Spinal cord (tissue), 10 donors: Measurements from ENCODE around the gene PCDH17. TPM values are rescaled to one million over a fixed set of nuclear protein-coding genes. Genes with fewer than 3 reads are reported as not detected.

Source experiments
- DNase-seq, 6 donors: peaks; one replicate each; pipeline versions ENCODE4 v3.0.0 to v3.0.0-alpha.2; 2013 to 2015; ENCODE audit warnings: low spot score in 6 of 6, low read depth in 4 of 6
- H3K27ac ChIP-seq: one replicate; pipeline ENCODE4 v1.5.1; 2013; ENCODE audit warnings: low read depth, low read length, control low read depth
- H3K27me3 ChIP-seq: one replicate; pipeline ENCODE4 v1.6.1; 2013; ENCODE audit warnings: low read length; ENCODE audit not compliant: control insufficient read depth, insufficient read depth
- H3K36me3 ChIP-seq: one replicate; pipeline ENCODE4 v1.6.1; 2013; ENCODE audit warnings: low read length; ENCODE audit not compliant: control insufficient read depth, insufficient read depth
- H3K4me1 ChIP-seq: one replicate; pipeline ENCODE4 v1.6.1; 2013; ENCODE audit warnings: low read length; ENCODE audit not compliant: control insufficient read depth, insufficient read depth
- H3K4me3 ChIP-seq: one replicate; pipeline ENCODE4 v1.5.1; 2013; ENCODE audit warnings: low read depth, low read length, control low read depth
- H3K9me3 ChIP-seq: one replicate; pipeline ENCODE4 v1.6.1; 2013; ENCODE audit warnings: low read length; ENCODE audit not compliant: control insufficient read depth, insufficient read depth
- WGBS: methylation state at CpG from one replicate; pipeline ENCODE4 v1.1.5; 2013; ENCODE audit warnings: missing lambda C conversion rate; ENCODE audit not compliant: insufficient coverage; 5-methylcytosine and 5-hydroxymethylcytosine counted together
- long read RNA-seq, 4 donors: transcript quantifications; one replicate each; lab custom pipeline, GENCODE V29; 2026
- polyA plus RNA-seq, 2 donors: library from polyadenylated mRNA; unstranded; fragments of 120-200 nt; gene quantifications; one replicate each; pipeline ENCODE4 v1.2.1, GENCODE V29; 2013; ENCODE audit not compliant: insufficient read length in 2 of 2
- total RNA-seq, 2 donors: library from RNA; depleted of rRNA in 1 of 2; stranded (reverse); fragments of 120-200 nt in 1 of 2; fragments of >200 nt in 1 of 2; gene quantifications; one replicate each; pipeline versions ENCODE4 v1.2.3 to v1.2.4, GENCODE V29; 2013 to 2014
- donor health status: healthy.

Gene PCDH17, protein sequence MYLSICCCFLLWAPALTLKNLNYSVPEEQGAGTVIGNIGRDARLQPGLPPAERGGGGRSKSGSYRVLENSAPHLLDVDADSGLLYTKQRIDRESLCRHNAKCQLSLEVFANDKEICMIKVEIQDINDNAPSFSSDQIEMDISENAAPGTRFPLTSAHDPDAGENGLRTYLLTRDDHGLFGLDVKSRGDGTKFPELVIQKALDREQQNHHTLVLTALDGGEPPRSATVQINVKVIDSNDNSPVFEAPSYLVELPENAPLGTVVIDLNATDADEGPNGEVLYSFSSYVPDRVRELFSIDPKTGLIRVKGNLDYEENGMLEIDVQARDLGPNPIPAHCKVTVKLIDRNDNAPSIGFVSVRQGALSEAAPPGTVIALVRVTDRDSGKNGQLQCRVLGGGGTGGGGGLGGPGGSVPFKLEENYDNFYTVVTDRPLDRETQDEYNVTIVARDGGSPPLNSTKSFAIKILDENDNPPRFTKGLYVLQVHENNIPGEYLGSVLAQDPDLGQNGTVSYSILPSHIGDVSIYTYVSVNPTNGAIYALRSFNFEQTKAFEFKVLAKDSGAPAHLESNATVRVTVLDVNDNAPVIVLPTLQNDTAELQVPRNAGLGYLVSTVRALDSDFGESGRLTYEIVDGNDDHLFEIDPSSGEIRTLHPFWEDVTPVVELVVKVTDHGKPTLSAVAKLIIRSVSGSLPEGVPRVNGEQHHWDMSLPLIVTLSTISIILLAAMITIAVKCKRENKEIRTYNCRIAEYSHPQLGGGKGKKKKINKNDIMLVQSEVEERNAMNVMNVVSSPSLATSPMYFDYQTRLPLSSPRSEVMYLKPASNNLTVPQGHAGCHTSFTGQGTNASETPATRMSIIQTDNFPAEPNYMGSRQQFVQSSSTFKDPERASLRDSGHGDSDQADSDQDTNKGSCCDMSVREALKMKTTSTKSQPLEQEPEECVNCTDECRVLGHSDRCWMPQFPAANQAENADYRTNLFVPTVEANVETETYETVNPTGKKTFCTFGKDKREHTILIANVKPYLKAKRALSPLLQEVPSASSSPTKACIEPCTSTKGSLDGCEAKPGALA (N-terminal part only)
- total RNA-seq: 10 to 100 TPM; 29.8 to 82.6 TPM
- 10 to 100 TPM; 50.1 to 79.3 TPM for polyA plus RNA-seq
- long read RNA-seq, donor 1, full-length matches to known transcripts: 10 of 10 reads
- long read RNA-seq, donor 1, partial matches to known transcripts: 0 of 10 reads
- long read RNA-seq, donor 1, other reads (novel, unspliced or antisense): 0 of 10 reads
- long read RNA-seq, donor 2, full-length matches to known transcripts: 7 of 26 reads
- long read RNA-seq, donor 2, partial matches to known transcripts: 19 of 26 reads
- long read RNA-seq, donor 2, other reads (novel, unspliced or antisense): 0 of 26 reads
- long read RNA-seq, donor 3, full-length matches to known transcripts: 6 of 24 reads
- long read RNA-seq, donor 3, partial matches to known transcripts: 18 of 24 reads
- long read RNA-seq, donor 3, other reads (novel, unspliced or antisense): 0 of 24 reads
- long read RNA-seq, donor 4, partial matches to known transcripts: 0 of 1 reads
- long read RNA-seq, donor 4, other reads (novel, unspliced or antisense): 0 of 1 reads

DNA sequence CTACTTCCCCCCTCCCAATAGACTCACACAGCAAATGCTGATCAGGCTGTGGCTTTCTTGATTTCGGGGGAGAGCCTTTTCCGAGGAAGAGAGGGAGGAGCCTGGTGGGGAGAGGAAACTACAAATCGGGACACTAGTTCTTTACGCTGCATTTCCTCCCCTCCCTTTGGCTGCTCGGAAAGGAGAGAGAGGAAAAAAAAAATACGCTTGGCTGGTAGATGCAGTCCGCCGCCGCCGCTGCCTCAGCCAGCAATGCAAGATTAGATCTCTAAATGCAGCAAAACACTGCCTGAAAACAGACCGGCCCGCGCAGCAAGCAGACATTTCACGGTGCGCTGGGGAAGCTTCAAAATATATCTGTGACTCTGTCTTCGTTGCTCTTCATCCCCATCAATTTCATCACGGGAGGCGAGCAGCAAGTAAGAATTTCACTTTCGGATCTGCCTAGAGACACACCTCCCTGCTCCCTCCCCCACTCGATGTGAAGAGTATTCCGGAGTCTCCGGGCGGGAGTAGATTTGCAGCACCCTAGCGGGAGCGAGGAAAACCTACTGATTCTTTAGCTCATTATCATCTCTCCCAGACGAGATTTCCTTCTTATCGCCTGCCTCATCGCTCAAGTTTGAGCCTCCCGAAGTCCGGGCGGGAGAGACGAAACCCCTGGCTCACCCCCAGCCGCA lies at the start of gene PCDH17:
TSS of gene PCDH17 (plus strand) at position 149 of the 680 bp plus-strand sequence. CDS start 803 bp downstream, outside the sequence.
- DNase-seq: peak in 3 of 6 donors; percentile 71 to 90 (median 89)
- Histone ChIP-seq H3K27ac (peak within 1 kb of the TSS; percentile 90), H3K36me3 (peaks cover 11% of the 10 kb centered on the region), H3K27me3 (peaks cover 8% of the 10 kb centered on the region), H3K4me3 (peak within 1 kb of the TSS; percentile 64), H3K9me3 (no peaks in the 10 kb centered on the region), H3K4me1 (peaks cover 25% of the 10 kb centered on the region)
- 0% methylated on average over 28 of the region's 33 CpGs for WGBS

DNA sequence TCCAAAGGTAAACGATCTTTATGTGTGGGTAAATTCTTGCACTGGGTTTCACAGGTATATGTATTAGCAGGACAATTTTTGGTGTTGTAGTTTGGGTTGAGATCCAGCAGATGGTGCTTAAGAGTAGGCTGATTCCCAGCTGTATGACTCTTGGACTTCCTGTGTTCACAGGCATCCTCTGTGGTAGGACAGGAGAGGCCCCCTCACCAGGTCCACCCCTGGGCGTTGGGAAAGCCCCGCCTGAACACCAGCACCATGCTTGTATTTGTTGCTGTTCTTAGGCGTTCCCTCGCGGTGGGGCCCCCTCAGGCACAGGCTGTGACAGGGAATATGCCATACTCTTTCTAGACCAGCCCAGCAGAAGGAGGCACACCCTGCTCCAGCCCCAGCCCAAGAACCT lies 49.5 kb upstream of the PCDH17 start:
- Histone ChIP-seq H3K4me3 (no peak overlapping the region), H3K27ac (no peak overlapping the region), H3K27me3 (no peaks in the 10 kb centered on the region), H3K9me3 (no peaks in the 10 kb centered on the region), H3K4me1 (no peaks in the 10 kb centered on the region), H3K36me3 (no peaks in the 10 kb centered on the region)
- 82% methylated on average over 5 of the region's 6 CpGs for WGBS
- DNase-seq: no peak

DNA sequence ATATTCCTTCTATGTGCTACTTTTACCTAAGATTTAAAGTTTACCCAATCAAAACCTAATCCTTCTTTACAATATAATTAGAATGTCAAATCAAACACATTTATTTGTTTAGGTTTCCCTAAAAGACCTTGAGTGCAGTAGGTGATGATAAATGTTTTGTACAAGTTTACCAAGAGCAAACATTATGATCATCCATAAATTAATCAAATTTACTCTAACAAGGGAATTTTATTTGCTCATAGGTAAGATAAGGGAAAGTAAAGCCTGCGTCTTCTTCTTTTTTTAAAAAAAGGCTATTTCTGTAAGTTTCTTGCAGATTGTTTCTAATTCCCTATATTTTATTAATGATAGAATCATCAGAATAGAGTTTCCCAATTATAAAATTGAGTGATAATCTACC lies 48.0 kb upstream of the PCDH17 start:
- no peak overlapping the region for H3K4me3 ChIP-seq
- no peaks in the 10 kb centered on the region for H3K9me3 ChIP-seq
- no peak overlapping the region for H3K27ac ChIP-seq
- no peaks in the 10 kb centered on the region for H3K27me3 ChIP-seq
- no peak for DNase-seq
- H3K36me3 ChIP-seq: no peaks in the 10 kb centered on the region
- no CpG with 5 or more reads among the region's 1 CpG for WGBS
- no peaks in the 10 kb centered on the region for H3K4me1 ChIP-seq

DNA sequence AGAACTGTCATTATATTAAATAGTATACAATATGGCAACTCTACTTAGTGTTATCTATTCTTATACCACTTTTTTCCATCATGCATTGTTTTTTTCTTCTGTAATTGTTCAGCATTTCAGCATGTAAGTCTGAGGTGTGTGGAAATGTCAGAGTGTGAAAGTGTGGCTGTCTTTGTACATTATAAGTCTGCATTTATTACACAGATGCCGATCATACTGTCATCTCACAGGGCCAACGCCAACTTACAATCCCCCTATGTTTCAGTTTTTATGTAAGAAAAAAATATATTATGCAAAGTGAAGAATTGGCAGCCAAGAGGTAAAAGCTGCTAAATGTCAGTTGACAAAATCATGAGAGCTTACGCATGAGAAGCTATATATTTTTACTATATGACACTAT lies 42.9 kb upstream of the PCDH17 start:
- no peaks in the 10 kb centered on the region for H3K36me3 ChIP-seq
- no peak overlapping the region for H3K4me3 ChIP-seq
- no peaks in the 10 kb centered on the region for H3K9me3 ChIP-seq
- H3K27ac ChIP-seq: no peak overlapping the region
- WGBS: no CpG with 5 or more reads among the region's 3 CpGs
- H3K27me3 ChIP-seq: no peaks in the 10 kb centered on the region
- no peaks in the 10 kb centered on the region for H3K4me1 ChIP-seq
- DNase-seq: peak in 1 of 6 donors; percentile 2

DNA sequence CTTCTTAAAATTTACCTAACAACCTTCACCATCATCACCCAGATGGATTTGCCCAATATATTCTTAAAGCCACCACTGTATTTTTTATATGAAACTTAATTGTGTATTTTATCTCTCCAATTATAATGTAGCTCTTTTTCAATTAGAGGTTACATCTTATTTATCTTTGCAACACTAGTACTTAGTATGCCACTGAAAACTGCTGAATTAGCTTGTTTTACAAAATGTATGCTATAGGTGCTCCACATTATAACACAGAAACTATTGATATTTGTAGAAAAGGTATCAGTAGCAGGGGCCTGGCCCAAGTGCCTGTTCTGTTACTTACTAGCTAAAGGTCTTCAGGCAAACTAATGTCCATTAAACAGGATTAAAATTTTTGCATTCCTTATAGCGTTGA lies 35.8 kb upstream of the PCDH17 start:
- WGBS: no CpG with 5 or more reads among the region's 1 CpG

DNA sequence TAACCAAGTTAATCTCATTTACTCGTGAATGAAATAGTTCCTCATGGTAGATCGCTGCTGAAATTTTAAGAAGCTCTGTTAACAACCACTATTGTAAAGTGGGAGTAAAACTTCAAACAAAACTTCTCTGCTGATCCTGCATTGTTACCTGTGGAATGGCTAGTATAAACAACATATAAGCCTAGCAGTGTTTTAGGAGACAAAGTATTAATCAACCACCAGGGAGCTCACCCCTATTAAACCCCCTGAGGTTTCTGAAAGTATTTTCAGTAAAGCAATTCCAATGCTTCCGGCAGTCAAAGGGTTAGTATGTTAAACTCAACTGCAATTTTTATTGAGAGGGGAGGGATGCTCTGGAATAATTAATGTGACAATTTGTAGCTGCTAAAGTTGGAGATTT lies 30.0 kb upstream of the PCDH17 start:
- H3K4me1 ChIP-seq: no peaks in the 10 kb centered on the region
- no peaks in the 10 kb centered on the region for H3K36me3 ChIP-seq
- no peak for DNase-seq
- H3K9me3 ChIP-seq: no peaks in the 10 kb centered on the region
- H3K4me3 ChIP-seq: no peak overlapping the region
- no CpG with 5 or more reads among the region's 3 CpGs for WGBS
- H3K27me3 ChIP-seq: no peaks in the 10 kb centered on the region
- no peak overlapping the region for H3K27ac ChIP-seq

More for the DNA sequence above, 35.8 kb upstream of the PCDH17 start:
- DNase-seq: no peak
- Histone ChIP-seq H3K4me3 (no peak overlapping the region), H3K9me3 (no peaks in the 10 kb centered on the region), H3K4me1 (no peaks in the 10 kb centered on the region), H3K27me3 (no peaks in the 10 kb centered on the region), H3K27ac (no peak overlapping the region), H3K36me3 (no peaks in the 10 kb centered on the region)

DNA sequence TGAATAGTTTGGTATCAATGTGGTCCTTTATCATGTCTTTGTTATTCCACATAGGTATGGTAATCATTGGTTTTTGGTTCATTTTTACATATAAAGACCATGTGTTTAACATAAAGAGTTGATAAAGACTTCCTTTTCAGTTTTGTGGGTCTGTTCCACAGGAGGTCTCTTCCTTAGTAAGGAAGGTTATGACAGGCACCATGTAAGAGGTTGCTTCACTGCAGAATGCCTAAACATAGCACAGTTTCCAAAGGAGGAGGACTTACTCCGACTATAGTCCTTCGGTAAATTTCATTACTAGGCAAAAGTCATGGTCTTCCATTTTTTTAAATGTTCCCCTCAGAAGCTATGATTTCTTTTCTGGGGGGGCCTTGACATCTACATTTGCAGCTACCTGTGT lies 27.1 kb upstream of the PCDH17 start:
- Histone ChIP-seq H3K27ac (no peak overlapping the region), H3K36me3 (no peaks in the 10 kb centered on the region), H3K4me1 (no peaks in the 10 kb centered on the region), H3K27me3 (no peaks in the 10 kb centered on the region), H3K9me3 (no peaks in the 10 kb centered on the region), H3K4me3 (no peak overlapping the region)
- DNase-seq: no peak
- 25% methylated on average over 2 of the region's 2 CpGs for WGBS

DNA sequence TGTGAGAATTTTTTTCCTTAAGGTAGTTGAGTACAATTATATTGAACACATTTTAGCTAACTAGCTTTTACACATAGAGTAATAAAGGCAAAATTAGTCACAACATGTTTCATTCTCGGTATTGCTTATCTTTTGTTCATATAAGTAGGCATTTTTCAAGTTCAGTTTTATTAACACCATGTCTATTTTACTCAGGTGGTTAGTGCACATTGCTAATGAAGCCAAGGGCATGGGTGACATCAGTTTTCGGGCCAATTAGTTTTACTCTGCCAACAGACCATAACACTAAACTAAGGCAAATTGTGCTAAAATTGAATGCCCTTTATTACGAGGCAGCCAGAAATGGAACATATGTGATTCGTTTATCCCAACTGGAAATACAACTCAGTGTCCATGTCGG lies 19.6 kb upstream of the PCDH17 start:
- no peaks in the 10 kb centered on the region for H3K9me3 ChIP-seq
- no peak overlapping the region for H3K27ac ChIP-seq
- no peaks in the 10 kb centered on the region for H3K4me1 ChIP-seq
- no peaks in the 10 kb centered on the region for H3K27me3 ChIP-seq
- H3K4me3 ChIP-seq: no peak overlapping the region
- DNase-seq: peak in 2 of 6 donors; percentile 11 to 36
- WGBS: 94% methylated on average over 3 of the region's 5 CpGs
- H3K36me3 ChIP-seq: no peaks in the 10 kb centered on the region
